Stimulated activated CD4-positive, alpha-beta T cell treated with anti-CD3 and anti-CD28 coated beads, TNF-alpha, amount 100 ng/mL, for 1 hour (primary cell): ENCODE measurements around the gene KIF23.

Source experiments
- DNase-seq, 3 donors: peaks; one replicate each; pipeline ENCODE4 v3.0.0-alpha.2; 2020; ENCODE audit warnings: low read depth in 3 of 3, low spot score in 1 of 3

The KIF23 gene

DNA sequence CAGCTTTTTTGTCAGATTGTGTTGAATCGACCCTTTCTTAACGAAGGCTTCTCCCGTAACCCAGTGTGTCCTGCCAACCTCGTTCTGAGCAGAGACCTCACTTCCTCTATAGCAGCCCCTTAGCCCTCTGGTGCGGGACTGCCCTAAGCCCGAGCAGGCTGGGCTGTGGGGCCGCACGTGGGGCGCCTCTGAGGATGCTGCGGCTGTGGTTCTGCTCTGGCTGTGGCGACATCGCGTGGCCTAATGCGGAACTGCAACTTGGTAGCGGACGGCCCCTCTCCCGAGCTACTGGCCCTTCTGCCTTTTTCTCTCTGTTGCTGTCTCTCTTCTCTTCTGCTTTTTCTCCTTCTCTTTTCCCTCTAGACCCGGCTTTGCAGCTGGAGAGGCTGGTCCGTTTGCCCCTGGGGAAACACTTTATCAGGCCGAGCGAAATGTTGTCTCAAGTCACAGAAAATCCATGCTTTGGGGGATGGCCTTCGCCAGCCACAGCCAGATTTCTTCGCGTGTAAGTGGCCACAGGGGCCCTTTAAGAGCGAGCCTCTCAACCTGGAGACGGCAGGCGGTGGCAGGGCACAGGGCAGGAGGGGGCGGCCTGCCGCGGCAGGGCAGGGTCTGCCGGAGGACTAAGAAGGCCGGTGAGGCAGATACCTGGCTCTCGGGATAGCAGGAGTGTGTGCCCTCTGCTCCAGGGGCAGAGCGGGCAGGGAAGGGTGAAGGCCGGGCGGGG is 19.4 kb upstream of the KIF23 start:
- peak; percentile 32 to 88 (median 65) for DNase-seq

DNA sequence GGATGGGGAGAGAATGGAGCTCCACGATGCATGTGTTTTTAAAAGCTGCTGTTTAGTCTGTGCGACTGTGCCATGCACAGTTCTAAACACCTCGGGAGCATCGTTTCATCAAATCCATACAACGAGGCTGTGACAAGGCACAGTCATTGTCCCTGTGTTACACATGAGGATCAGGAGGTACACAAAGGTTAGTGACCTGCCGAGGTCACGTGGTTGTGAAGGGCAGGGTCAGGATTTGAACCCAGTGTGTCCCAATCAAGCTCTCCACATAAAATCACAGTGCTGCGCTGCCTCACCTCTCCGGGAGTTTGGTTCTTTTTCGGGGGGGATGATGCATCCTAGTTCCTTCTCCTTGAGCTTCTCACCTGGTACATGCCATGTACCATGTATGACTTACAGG is 18.7 kb upstream of the KIF23 start:
- no peak for DNase-seq

DNA sequence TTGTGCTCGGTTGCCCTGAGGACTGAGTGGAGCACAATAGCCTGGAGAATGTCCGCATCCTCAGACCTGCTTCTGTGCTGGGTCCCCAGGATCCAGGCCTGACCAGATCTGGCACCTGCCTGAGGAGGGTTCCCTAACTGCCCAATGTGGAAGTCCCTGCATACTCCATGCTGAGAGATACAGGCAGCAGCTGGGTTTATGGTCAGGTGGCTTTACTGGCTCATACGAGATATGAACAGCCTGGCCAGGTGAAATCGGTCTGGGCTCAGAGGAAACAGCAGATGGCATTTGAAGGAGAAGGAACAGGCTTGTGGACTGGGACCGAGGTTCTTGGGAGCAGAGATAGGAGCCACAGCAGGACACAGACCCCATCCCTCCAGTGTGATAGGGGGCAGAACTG is 18.2 kb upstream of the KIF23 start:
- DNase-seq, result no peak

DNA sequence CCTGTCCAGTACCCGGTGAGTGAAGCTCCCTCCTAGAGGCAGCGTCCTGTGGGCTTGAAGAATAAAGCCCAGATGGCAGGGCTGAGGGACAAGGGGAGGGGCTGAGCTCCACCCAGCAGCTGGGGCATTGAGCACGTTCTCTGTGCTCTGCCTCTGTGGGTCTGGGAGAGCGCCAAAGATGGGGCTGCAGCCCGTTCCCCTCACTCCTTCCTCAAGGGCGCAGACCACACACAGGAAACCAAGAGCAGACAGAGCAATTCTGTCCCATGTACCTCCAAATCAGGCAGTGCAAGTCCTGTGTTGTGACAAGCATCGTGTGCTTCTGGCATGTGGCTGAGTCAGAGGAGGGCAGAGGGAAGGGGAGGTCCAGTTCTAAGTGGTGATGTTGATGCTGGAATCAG is 15.7 kb upstream of the KIF23 start:
- no peak for DNase-seq

DNA sequence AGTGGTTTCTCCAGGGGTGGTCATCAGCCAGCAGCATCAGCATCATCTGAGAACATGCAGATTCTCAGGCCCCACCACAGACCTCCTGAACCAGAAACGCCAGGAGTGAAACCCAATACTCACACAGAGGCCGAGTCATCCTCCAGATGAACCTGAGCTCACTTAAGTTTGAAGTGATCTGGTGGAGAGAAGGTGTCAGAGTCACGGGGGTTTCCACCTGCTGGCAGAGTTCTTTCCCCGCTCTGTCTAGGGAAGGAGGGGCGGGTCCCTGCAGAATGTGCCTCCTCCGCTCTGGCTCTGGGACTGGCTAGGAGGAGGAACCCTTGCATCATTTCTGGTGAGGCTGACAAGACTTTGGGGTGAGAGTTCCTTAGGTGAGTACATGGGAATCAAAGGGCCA is 13.3 kb upstream of the KIF23 start:
- no peak for DNase-seq

DNA sequence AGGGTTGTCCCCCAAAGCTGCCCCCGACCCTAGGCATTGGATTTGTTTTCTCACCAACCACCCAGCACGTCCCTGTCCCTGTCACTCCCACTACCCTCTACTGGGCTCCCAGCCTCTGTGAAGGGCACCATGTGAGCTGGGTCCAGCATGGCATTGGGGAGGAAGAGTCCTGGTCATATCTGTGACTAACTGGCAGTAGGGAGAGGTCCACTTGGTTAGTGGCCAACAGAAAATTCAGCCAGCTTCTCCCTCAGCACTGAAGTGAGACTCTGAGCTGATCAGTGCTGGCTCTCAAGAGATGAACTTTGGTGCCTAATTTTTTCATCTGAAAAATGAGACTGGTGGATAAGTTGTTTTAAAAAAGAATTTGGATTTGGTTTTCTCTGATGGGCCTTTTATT is 11.3 kb upstream of the KIF23 start:
- no peak for DNase-seq

DNA sequence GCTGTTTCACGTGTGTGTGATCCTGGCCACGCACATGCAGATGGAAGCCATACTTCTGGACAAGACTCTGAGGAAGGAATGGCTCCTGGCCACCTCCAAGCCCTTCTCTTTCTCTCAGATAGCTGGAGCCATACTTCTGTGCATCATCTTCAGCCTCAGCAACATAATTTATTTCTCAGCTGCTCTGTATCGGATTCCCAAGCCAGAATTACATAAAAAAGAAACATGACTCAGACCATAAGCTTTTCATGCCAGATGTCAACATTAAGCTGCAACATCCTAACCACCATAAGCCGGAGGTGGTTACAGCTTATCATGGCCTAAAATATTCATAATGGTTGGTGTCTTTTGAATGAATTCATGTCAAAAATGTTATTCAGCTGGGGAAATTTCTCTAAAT is 10.6 kb upstream of the KIF23 start:
- DNase-seq, result no peak

DNA sequence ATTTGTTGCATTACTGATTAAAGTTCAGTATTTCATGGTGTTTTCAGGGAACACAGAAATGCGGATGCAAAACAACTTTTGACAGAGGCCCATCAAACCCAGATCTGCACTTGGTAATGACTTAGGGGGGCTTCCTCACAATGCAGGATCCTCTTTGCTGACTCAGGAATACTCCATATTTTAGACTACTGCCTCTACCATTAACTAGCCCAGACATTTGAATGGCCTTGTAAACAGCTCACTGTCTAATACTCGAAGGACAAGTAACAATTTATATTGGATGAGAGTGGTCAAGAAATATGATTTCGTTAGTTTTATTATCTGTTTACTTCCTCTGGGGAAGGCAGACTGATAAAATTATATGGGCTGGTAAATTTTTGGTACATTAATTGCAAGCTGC is 9.0 kb upstream of the KIF23 start:
- no peak for DNase-seq

DNA sequence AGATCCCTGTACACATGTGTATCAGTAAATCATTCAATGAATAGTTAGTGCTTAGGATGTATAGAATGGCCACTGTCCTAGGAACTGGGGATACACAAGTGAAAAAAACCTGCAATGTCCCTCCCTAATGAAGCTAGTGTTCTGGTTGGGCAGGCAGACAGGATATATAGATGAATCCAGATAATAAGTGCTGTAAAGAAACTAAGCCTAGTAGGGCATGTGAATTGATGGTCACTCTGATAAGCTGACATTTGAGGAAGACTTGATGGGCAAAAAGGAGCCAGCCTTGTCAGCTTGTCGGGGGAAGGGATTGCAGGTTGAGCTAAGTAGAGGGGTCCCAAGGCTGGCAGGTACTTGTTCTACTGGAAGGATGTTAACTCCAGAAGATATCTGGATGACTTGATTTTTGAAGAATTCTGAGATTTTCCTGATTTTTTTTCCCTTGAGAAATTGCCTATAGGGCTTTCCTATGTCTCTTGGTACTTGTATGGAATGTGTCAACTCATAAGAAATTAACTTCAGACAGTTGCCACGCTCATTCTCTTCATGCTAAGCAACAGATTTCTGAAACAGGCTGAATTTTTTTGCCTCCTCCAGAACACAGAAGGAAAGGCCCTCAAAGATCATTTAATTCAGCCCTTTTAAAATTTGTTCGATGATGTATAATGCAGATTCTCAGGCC is 6.3 kb upstream of the KIF23 start:
- DNase-seq, result no peak

DNA sequence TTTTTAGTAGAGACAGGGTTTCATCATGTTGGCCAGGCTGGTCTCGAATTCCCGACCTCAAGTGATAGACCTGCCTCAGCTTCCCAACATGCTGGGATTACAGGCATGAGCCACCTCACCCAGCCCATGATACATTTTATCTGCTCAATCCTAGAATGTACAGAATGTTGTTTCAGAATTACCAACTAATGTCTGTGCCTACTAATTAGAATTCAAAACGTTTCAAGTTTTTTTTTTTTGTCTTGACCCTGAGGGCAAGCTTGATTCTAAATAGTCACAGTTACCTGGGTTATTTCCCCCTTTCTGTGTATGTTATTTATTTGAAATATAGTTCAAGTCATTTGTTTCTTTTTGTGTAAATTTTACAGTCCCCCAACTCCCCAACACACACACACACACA is 5.3 kb upstream of the KIF23 start:
- DNase-seq, result no peak

DNA sequence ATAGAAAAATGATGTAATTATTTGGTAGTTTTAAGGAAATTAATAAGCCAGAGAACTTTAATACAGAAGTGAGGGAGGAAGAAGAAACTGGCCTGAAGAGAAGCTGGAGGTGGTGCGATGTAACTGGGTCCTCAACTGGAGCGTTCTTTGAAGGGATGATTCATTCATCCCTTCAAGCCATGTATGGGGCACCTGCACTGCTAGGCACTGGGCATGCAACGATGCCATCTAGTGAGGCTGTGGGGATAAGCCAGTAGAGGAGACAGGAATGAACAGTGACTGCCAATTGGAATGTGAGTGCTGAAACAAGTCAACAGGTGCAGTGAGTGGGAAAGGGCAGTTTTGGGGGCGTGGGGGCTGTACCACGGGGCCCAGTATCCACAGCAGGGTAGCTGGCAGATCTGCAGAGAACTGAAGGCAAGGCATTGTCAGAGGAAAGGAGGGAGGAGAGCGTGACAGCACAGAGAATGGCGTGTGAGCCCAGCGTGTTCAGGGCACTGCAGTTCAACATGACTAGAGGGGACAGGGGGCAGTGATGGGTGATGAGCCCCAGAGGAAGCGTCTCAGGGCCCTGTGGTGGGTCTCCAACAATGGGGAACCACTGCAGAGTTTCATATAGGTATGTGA is 3.8 kb upstream of the KIF23 start:
- DNase-seq, result no peak

DNA sequence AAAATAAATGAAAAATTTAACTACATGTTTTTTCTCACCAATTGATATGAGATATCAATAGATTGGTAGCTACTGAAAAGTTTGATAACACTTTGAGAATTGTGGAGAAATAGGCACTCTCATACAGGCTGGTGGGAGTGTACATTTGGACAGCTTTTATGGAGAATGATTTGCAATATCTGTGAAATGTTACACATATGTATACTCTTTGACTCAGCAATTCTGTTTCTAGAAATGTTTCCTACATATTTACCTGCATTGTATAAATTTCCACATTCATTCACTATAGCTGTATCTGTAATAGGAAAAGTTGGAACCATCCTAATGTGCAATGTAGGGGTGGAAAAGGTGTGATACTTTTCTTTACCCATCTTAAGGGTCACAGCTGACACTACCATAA is 1.9 kb upstream of the KIF23 start:
- DNase-seq, result no peak

DNA sequence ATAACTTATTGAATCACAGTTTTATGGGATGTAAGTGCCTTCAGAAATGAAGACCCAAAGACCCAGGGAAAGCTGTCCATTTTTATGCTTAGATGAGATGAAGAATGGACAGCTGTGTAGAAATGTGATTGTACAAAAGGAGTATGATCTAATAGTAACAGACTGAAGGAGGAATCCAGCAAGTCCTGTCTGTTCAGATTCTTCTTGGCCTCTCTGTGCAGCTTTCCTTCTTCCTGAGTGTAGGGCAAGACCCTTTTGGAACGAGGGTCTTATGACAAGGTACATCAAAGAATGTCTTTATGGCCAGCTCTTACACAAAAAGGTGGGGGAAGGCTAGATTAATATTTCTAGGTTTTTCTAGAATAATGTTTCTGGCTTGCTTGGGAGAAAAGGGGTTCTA is 1.4 kb upstream of the KIF23 start:
- DNase-seq, result no peak

DNA sequence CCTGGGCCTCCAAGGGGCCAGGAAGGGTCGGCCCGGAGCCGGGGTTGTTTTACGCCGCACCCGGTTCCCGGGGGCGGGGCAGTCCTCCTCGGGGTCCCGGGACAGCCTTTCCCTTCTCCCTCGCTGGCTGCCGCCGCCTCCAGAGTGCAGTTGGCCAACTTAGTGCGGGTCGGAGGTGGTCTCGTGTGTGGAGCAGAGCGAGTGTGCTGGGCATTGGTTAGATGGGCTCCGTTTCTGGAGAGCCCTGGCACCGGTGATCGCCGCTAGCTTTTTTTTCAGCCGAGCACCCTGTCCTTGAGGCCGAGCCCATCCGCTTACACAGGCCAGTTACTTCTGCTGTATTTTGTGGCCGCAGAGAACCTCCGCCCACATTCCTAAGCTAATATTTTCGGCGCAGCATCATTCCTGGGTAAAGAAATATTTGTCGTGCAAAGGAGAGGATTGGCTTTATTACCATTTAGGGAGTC is 585 bp downstream of the KIF23 start:
- DNase-seq, result no peak

DNA sequence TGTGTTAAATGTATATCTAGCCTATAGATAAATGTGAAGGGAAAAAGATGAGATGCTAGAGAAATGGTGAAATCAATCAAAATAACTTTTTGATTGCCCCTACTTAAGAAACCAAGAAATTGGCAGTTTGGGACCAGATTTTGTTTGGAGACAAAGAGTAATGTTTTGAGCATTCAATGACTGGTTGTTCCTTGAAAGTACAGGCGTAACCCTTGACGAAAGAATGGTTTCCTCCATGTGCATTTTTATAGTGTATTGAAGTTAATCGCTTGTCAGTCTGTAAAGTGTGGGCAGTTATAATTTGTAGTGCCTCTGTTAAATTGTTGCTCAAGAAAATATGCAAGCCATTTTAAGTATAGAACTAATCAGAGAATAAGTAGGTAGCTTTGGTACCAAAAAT is 1.2 kb downstream of the KIF23 start:
- DNase-seq, result no peak

DNA sequence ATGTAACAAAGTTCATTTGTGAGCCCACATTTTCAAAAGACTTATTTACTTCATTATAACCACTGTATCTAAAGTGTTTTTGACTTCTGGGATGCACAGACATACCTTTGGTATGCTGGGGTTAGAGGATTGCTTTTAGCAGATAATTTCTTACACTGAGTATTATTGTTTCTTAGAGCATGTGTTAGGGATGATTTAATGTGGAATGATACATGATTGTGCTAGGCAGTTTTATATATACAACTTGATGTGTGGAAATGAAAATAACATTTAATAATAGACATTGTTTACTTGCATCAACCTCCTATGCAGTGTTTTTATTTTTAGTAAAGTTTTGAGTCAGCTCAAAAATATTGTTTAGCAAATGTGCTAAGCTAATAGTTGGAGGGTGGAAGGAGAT is 3.4 kb downstream of the KIF23 start:
- DNase-seq, result no peak

DNA sequence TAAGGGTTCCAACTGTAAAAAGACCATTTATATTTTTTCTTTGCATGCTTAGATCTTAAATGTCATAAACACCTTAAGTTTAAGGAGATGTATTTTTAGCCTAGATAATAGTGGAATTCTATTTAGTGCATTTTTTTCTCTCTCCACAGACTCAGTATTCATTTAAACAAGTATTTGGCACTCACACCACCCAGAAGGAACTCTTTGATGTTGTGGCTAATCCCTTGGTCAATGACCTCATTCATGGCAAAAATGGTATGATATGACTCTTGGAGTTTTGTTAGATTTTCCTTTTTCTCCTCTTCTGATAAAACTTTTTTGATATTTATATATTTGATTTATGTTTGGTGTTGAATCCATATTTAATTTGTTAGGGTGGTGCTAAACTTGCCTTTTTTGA is 7.3 kb downstream of the KIF23 start:
- no peak for DNase-seq

DNA sequence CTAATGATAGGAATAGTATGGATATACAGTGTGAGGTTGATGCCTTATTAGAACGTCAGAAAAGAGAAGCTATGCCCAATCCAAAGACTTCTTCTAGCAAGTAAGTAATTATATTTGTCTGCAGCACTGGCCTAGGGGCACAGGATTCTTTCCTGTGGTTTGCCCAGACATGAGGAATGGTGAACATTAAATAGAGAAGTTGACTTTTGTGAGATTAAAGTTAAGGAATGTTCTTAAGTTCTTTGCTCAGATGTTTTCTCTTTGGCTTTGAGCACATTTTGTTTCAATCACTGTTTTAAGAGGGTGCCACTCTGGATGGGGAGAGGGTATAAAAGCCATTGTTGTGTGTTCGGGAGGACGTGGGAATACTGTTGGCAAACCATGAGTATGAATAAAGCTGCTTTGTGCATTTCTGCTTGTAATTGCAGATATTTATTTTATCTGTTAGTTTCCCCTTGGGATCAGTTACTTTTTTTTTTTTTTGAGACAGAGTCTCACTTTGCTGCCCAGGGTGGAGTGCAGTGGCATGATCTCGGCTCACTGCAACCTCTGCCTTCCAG is 8.3 kb downstream of the KIF23 start:
- DNase-seq, result no peak

DNA sequence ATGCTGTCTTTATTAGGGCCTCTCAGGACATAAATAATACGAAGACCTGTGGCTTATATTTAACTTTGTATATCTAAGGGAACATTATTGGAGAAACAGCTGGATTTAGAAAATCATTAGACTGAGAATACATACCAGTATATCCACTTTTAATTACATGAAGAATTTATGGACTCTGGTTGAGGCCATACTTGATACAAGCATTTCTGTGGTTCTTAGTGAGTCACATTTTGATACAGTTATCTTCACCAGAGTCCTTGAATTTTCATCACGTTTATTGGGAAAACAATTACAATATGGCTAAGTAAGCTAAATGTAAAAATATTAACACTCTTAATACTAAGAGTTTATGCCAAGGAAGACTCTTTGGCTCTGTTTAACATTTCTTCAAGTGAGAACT is 9.9 kb downstream of the KIF23 start:
- DNase-seq, result no peak

DNA sequence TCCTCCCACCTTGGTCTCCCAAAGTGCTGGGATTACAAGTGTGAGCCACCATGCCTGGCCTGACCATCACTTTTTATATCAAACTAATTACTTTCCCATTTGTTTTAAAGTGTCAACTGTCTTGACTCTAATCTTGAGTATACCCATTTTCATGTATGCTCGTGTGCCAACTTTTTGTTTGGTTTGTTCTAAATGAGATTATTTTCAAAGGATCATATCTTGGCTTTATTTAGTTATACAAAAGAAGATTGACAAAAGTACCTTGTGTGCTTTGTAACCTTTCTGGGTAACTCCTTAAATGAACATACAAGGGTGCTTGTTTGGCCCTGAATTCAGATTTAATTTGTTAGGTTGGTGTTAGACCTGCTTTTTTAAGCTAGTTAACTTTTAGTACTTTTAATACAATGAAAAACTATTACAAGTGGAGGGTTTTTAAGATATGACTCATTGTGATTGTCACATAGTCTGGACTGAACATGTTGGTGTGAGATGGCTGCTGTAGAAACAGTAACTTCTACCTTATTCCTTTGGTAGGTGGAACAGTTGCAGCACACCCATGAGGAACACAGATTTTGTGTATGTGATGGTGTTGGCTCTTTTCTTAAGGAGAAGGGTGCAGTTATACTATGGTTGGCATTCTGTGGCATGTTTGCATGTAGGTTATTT is 10.7 kb downstream of the KIF23 start:
- no peak for DNase-seq

DNA sequence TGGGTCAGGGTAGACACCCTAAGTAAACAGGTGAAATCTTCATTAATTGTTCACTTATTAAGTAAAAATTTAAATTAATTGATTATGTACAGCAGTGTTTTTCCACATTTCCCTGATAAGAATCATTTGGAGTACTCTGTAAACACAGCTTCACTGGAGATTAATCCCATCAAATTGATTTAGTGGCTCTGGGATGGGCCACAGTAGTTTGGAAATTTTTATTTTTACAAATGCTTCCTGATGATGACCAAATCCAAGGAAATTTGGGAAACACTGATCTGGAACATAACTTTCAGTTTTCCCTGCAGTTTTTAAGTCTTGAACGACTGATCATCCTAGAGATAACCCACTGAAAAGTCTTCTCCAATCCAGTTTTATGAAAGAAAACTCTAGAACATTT is 19.7 kb downstream of the KIF23 start:
- no peak for DNase-seq

DNA sequence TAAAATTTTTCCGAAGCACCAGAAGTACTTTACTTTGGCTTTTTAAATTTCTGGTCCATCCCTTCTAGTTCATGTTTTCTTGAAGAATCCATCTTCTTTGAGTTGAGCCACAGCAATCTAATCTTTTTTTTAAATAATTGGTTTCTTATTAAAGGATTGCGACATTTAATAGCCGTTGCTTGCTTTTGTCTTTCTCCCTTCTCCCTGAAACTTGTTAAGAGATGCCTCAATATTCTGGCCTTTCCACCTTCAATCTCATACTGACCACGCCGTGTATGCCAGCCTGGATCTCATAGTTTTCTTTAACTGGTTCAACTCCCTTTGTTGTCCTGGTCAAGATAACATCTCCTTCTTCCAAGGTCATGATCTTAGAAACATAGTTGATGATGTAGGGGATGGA is 20.1 kb downstream of the KIF23 start:
- no peak for DNase-seq
